GM19468 (cell line): ENCODE results near the gene BLOC1S1.
"Not testable (repeated sequence)": the region's sequence is repeated elsewhere in the genome, so short reads cannot be mapped to it uniquely, and the experiment has no call there.

Experiments
- ATAC-seq: cut with Tn5 transposase; IDR thresholded peaks from one replicate; pipeline ENCODE4 v1.9.1; 2021; ENCODE audit warnings: mild to moderate bottlenecking, moderate library complexity, moderate number of reproducible peaks; ENCODE audit not compliant: unreplicated experiment; ENCODE audit errors: extremely low read depth

BLOC1S1 gene

DNA sequence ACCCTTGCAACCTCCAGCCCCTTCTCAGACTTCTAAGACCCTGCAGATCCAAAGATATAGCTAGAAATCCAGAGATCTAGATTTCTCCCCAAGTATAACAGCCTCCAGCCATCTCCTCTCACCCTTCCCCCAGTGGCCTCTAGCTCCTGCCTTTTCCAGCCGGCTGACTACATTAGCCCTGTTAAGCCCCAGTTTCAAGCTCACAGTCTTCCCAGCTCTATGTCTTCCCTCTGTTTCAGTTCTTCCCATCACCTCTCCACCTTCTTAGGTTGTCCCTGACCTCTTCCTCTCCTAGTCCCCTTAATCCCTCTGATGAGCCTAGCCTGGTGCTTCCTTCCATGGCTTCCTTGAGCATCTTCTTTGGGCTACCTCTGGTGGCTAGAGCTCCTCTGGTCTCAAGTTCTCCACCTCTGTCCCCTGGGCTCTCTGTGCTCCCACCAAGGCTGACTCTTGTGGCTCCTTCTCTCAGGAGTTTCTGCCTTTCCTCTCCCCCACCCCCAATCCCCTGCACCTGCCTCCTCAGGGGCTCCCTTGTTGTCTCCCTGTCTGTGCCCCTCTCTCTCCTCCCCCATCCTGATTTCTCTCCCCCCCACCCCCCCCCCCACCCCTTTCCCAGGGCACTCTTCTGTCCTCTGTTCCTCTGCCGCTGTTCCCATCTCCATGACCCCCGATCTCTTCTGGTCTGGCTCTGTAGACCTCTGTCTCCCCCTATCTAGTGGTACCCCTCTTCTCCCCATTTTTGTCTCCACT is 26.3 kb downstream of the BLOC1S1 start:
- no peak for ATAC-seq

DNA sequence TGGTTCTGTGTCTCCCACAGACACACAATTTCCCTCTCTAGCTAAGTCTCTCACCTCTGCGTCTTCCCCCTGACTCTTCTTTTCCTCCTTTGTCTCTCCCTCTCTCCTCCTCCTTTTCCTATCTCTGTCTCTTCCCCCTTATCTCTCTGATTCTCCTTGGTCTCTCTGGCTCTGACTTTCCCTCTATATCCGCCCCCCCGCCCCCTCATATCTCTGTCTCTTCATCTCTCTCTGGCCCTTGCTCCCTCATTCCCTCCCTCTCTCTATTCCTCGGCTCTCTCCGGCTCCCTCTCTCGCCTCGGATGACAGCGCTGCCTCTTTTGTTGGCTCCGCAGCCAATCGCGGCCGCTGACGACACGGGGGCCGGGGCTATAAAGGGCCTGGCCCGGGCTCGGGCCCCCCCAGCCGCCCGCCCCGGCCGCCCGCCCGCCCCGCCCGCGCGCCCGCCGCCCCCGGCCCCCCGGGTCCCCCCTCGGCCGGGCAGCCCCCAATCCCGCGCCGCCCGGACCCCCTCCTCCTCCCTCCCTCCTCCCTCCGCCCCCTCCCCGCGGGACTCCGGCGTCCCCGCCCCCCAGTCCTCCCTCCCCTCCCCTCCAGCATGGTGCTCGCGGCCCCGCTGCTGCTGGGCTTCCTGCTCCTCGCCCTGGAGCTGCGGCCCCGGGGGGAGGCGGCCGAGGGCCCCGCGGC is 27.0 kb downstream of the BLOC1S1 start, which contains the start of gene GDF11:
GDF11 (plus strand) TSS at position 404 of the 687 bp plus-strand sequence; CDS start at position 599, 195 bp downstream.
- ATAC-seq, result no peak

DNA sequence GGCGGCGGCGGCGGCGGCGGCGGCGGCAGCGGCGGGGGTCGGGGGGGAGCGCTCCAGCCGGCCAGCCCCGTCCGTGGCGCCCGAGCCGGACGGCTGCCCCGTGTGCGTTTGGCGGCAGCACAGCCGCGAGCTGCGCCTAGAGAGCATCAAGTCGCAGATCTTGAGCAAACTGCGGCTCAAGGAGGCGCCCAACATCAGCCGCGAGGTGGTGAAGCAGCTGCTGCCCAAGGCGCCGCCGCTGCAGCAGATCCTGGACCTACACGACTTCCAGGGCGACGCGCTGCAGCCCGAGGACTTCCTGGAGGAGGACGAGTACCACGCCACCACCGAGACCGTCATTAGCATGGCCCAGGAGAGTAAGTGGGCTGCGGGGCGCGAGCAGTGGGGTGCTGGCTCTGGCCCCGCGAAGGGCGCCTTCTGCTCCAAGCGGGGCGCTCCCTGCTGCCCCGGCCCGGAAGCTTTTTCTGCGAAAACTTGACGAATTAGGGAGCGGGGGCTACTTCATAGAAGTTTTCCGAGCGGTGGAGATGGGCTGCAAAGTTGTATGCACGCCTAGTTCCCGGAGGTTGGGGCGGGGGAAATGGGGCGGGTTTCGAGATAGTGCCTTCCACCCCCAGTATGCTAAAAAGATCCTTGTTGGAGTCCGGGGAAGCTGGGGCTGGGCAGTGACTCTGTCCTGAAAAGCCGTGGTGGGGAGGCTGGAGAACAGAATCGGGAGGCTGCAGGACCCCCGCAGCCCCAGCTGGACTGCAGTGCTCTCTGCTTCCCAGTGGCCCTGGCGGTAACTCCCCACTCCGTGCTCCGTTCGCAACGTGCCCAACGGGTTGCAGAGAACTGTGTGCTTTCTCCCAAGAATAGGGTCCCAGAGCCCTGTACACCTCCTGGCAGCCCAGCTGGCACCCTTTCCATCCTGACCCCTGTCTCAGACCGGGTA is 27.8 kb downstream of the BLOC1S1 start:
- no peak for ATAC-seq

DNA sequence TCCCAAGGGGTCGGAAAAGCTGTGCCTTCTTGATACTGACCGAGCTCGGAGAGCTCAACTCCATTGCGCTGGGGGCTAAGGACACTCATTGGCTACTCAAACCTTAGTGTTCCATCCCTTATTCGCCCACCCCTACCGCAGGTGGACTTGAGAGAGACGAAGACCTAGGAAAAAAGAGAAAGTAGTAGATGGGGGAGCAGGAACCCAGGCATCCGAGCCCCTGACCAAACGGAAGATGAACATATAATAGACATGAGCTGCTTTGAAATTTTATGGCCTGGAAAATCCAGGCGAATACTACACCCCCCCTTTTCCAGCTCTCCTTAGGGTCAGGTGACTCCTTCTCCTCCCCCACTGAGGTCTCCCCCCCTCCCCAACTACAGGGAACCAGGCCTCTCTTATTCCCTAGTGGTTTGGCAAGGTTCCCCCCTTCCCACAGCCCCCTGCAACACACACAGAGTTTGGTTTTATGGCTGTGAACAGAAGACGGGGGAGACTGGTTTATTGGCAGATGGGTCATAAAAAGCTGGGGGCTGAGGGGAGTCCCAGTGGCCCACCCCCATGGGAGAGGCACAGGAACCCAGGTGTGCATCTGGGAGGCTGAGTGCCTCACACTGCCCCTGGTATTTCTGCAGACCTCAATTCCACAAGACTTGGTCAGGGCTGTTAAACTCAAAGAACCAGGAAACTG is 28.6 kb downstream of the BLOC1S1 start:
- ATAC-seq, result no peak

DNA sequence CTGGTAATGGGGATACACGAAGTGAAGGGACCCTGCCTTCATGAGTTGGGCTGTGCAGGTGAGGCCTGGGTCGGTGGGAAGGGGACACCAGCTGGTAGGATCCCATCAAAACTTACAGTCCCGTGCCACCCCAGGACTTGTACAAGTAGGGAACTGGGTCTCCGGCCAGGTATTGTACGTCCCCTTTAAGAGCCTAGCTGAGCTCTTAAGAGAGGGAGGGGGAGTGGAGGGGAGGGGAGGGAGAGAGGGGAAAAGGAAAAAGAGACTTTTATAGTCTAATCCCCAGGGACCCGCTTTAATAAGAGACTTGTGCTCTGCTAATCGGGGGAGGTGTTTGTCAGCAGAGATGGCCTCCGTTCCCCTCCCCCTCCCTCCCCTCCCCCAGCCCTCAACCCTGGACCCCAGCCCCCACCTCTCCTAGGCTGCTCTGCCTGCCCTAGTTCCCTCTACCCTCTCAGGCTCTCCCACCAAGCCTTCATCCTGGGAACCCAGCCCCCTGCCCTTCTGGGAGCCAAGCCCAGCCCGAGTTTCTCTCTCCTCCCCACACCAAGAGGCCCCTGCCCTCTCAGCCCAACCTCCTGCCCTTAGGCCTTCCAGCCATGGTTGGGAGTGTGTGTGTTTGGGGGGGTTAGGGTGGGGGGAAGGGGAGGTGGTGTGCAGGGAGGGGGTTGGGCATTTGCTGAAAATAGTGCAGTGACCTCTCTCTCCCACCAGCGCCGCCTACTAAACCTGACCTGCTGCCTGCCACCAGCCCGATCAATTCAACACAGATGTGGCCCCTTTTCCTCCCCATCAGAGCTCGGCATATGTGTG is 29.7 kb downstream of the BLOC1S1 start:
- no peak for ATAC-seq

DNA sequence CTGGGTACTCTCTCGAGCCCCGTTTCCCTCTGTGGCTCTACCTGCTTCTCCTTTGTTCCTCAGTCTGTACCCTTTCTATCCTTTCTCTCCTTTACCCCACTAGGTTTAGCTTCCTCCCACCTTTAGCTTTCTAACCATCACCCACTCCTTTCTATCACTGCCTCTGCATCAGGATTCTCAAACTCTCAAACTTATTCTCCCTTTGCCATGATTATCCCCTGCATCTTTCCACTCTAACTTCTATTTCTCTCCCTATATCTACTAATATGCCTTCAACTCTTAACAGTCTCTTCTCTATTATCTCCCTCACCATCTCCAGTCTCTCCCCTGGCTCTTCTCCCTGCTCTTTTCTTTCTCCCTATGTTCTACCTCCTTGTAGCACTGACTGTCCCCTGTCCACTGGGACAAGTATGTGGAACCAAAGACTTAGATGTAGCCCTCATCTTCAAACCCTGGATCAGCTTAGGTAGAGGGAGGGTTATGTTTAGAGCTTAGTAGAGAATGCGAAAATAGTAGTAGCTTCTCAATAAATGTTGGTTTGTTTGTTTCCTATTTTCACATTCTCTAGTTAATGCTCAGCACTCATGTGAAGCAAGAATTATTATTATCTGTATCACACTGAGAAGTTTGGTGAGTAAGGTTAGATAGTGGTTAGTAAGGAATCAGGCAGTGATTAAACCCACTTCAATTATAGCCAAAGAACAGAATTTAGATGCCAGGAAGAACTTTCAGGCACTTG is 30.5 kb downstream of the BLOC1S1 start:
- ATAC-seq, result no peak

DNA sequence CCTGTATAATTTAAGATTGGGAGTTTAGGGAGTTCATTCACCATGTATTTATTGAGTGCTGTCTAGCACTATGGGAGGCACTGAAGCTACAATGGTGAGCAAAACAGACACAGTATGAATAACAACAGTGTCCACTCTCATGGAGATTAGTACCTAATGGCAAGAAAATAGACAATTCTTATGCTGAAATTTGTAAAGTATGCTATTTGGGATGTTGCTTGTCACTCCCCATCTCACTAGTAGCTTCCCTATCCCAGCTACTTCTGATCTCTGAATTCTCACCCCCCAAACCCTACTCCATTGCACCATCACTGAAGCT is 31.0 kb downstream of the BLOC1S1 start:
- no peak for ATAC-seq

DNA sequence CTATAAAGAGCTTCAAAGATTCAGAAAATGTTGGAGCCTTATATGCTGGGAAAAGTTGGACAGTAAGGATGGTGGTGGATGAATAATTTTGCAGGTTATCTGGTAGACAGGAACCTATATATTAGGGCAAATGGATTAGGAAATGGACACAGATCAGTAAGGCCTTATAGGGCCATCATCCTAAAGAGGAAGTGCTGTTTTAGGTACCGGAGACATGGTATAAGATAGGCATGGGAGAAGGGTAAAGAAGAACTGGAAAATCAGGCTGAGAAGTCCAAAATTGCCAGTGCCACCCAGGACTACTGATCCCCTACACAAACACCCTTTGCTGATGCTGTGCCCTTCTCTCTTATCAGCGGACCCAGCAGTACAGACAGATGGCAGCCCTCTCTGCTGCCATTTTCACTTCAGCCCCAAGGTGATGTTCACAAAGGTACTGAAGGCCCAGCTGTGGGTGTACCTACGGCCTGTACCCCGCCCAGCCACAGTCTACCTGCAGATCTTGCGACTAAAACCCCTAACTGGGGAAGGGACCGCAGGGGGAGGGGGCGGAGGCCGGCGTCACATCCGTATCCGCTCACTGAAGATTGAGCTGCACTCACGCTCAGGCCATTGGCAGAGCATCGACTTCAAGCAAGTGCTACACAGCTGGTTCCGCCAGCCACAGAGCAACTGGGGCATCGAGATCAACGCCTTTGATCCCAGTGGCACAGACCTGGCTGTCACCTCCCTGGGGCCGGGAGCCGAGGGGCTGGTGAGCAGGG is 32.6 kb downstream of the BLOC1S1 start:
- no peak for ATAC-seq

DNA sequence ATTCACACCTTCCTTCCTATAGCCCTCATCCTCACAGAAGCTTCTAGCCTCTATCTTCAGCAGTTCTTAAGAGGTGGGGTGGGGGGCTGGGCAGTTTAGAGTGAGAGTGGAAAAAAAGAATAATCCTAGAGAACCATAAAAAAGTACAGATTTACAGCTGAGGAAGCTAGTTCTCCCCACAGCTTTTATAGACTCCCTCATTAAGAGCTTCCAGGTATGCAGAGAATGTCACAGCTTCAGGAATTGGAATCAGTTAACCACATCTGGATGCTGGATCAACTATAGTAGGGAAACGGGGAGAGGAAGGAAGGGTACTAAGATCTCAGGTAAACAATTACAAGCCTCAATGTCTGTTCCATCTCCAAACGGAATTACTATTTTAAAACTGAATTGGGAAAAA is 39.4 kb downstream of the BLOC1S1 start:
- ATAC-seq, result no peak

DNA sequence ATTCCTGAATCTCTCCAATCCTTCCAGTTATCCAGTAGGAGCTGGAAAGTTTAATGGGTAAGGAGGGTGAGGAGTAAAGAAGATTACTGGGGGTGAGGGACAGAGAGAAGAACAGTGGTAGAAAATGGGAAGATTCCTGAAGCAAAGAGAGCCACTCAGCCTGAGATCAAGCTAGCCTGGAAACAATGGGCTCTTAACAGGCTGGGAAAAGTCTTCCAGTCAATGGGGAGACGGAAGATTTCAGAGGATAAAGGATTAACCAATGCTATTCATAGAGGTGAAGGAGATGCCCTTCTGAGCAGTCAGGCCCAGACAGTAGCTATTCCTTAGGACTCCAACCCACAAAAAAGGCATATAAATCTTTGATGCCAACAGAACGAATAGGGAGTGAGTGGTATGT is 41.9 kb downstream of the BLOC1S1 start:
- ATAC-seq, result no peak

DNA sequence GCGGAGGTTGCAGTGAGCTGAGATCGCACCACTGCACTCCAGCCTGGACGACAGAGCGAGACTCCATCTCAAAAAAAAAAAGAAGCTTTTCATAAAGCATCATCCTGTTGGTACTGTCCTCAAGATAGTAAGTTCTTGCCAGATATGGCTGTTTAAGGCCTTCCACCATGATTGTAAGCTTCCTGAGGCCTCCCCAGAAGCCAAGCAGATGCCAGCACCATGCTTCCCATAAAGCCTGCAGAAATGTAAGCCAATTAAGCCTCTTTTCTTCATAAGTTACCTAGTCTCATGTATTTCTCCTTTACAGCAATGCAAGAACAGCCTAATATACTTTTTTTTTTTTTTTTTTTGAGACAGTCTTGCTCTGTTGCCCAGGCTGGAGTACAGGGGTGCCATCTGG is 42.7 kb downstream of the BLOC1S1 start:
- not testable (repeated sequence) for ATAC-seq

DNA sequence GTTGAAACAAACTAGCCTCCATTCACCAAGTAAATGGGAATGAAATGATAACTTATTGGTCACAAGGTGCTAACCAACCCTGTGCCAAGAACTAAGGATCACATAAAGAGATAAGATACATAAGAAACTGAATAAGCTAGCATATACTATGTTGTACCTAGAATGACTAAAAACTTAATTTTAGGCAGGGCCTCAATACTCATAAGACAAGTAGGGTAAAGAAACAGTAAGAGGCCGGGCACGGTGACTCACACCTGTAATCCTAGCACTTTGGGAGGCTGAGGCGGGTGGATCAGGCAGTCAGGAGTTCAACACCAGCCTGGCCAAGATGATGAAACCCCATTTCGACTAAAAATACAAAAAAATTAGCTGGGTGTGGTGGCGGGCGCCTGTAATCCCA is 44.8 kb downstream of the BLOC1S1 start:
- no peak for ATAC-seq

DNA sequence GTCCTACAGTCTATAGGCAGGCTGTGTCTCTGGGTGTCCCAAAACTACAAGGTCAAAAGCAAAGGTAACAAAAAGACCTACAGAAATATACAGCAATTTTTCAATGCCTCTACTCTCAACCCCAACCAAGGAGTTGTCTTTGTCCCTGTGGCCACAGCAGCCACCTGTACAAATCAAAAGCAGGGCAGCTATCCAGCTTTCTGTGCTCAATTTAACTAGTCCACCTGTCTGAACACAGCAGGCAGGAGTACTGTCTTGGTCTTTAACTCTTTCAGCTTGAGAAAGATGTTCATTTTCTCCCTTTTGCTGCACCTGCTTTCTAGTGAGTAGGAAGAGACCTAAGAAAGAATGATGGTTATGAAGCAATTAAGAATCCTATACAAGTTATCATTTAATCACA is 46.8 kb downstream of the BLOC1S1 start:
- no peak for ATAC-seq

DNA sequence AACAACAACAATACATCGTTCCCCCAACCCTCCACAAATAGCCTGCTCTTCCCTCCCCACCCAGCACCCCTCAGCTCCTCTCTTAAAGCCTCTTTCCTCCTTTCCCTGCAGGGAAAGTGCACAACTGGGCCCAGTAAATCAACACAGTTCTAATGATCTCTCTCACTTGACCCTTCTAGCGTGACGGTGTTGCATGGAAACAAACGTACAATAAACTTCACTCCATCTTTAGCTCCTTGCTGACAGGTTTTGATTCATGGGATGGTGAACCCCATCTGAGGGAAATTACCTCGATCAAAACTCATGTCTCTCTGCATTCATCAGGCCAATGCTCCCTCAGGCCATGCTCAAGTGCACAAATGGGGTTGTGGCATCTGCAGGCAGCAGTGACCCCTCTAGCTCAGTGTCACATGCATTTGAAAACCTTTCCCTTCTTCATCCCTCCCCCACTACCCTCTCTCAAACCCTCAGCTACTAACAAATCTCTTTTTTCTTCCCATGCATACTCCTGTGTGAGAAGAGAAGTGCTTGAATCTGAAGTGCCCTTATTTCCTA is 50.0 kb downstream of the BLOC1S1 start:
- ATAC-seq, result no peak

DNA sequence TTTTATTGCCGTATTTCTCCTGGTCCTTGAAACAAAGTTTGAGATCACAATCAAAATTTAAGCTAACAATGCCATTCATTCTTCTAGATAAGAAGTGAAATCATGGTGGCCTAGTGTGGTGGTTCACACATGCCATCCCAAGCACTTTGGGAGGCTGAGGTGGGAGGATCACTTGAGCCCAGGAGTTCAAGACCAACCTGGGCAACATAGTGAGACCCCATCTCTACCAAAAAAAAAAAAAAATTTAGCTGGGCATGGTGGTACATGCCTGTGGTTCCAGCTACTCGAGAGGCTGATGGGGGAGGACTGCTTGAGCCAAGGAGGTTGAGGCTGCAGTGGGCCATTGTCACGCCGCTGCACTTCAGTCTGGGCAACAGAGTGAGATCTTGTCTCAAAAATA is 51.3 kb downstream of the BLOC1S1 start:
- ATAC-seq, result no peak
